CD4-positive, alpha-beta T cell (primary cell): ENCODE data around the gene AFAP1L1. TPM values are rescaled to one million over a fixed set of nuclear protein-coding genes. Genes with fewer than 3 reads are reported as not detected.

ENCODE experiments used
- ATAC-seq: fragments of 200-7000 bp; cut with Tn5 transposase; one replicate; pipeline ENCODE4 v1.10.0; 2022; ENCODE audit warnings: mild to moderate bottlenecking; ENCODE audit not compliant: poor library complexity
- CTCF ChIA-PET: fragments of 350-600 bp; sonication (Branson Sonifier 250); formaldehyde crosslinking; loops from one replicate; lab custom pipeline; 2021; ENCODE audit warnings: antibody characterized with exemption, inconsistent platforms; lab: Charles Lee
- POLR2A ChIA-PET: fragments of 350-600 bp; sonication (Branson Sonifier 250); formaldehyde crosslinking; loops from one replicate; lab custom pipeline; 2021; ENCODE audit warnings: antibody characterized with exemption, inconsistent platforms; lab: Charles Lee
- DNase-seq, 14 experiments: peaks; one replicate each; pipeline ENCODE4 v3.0.0-alpha.2; 2013 to 2020; ENCODE audit warnings: mixed read lengths in 2 of 14
- H3K27ac ChIP-seq, 2 donors: one replicate each; pipeline versions ENCODE4 v1.5.1 to v1.7.0; 2013; ENCODE audit warnings: low read length in 2 of 2, low read depth in 1 of 2, mild to moderate bottlenecking in 1 of 2
- H3K27me3 ChIP-seq, 2 experiments: 1 replicate in 1 of 2; 2 replicates in 1 of 2; pipeline versions ENCODE4 v1.6.1 to v1.7.0; 2013; ENCODE audit warnings: low read length in 2 of 2, control low read depth in 1 of 2, mild to moderate bottlenecking in 1 of 2, moderate library complexity in 1 of 2; ENCODE audit not compliant: insufficient read depth in 2 of 2, control insufficient read depth in 1 of 2
- H3K36me3 ChIP-seq: one replicate; pipeline ENCODE4 v1.6.1; 2013; ENCODE audit warnings: low read length, control low read depth; ENCODE audit not compliant: insufficient read depth
- H3K4me1 ChIP-seq: one replicate; pipeline ENCODE4 v1.6.1; 2013; ENCODE audit warnings: low read length, control low read depth; ENCODE audit not compliant: insufficient read depth
- H3K4me3 ChIP-seq: one replicate; pipeline ENCODE4 v1.5.1; 2013; ENCODE audit warnings: mild to moderate bottlenecking, low read length, moderate library complexity
- H3K9me3 ChIP-seq, 2 experiments: 1 replicate in 1 of 2; 2 replicates in 1 of 2; pipeline versions ENCODE4 v1.6.1 to v1.7.0; 2013; ENCODE audit warnings: low read length in 2 of 2, mild to moderate bottlenecking in 2 of 2, control low read depth in 1 of 2, moderate library complexity in 1 of 2; ENCODE audit not compliant: control insufficient read depth in 1 of 2, insufficient read depth in 1 of 2
- H3K27ac Mint-ChIP-seq: one replicate; pipeline ENCODE4 v1.8.0; 2020; ENCODE audit warnings: mixed read lengths
- H3K27me3 Mint-ChIP-seq: one replicate; pipeline ENCODE4 v1.8.0; 2021; ENCODE audit warnings: mixed read lengths
- H3K36me3 Mint-ChIP-seq: one replicate; pipeline ENCODE4 v1.8.0; 2021; ENCODE audit warnings: low read depth, mixed read lengths
- H3K4me1 Mint-ChIP-seq: one replicate; pipeline ENCODE4 v1.8.0; 2021; ENCODE audit warnings: low read depth, mixed read lengths
- H3K4me3 Mint-ChIP-seq: one replicate; pipeline ENCODE4 v1.8.0; 2020; ENCODE audit warnings: mild to moderate bottlenecking, mixed read lengths
- H3K9me3 Mint-ChIP-seq: one replicate; pipeline ENCODE4 v1.8.0; 2020; ENCODE audit warnings: mixed read lengths
- intact Hi-C, 2 experiments: fragments of 100-400 bp; cut with DNase I in 1 of 2; cut with micrococcal nuclease in 1 of 2; formaldehyde crosslinking; loops; one replicate each; pipeline versions ENCODE4 v1.15.1 to v1.9.0; 2023 to 2025; cut with DNase I, micrococcal nuclease
- polyA plus RNA-seq, 2 donors: library from polyadenylated mRNA; unstranded; fragments of 120-200 nt; gene quantifications; one replicate each; pipeline ENCODE4 v1.2.1, GENCODE V29; 2013
- total RNA-seq, 174 experiments: library from RNA in 2 of 174; stranded (reverse) in 2 of 174; gene quantifications; one replicate each; pipeline ENCODE4 v1.2.3 and lab custom pipeline; 2021 to 2026
- TF ChIP-seq, protein P1 (sequence below): fragments of 200-600 bp; IDR thresholded peaks from one replicate; pipeline ENCODE4 v1.8.0; 2022; ENCODE audit warnings: antibody characterized with exemption, mild to moderate bottlenecking

Gene AFAP1L1
- under 1 TPM; 0.47 to 0.56 TPM for total RNA-seq
- polyA plus RNA-seq (2013, experiment 1 of 2), result 0.21 TPM
- polyA plus RNA-seq (2013, experiment 2 of 2), result 1.8 TPM
- total RNA-seq (lab: John Stamatoyannopoulos, UW), result 0 to 2.4 (median 0.16) reads per million in 172 experiments

DNA sequence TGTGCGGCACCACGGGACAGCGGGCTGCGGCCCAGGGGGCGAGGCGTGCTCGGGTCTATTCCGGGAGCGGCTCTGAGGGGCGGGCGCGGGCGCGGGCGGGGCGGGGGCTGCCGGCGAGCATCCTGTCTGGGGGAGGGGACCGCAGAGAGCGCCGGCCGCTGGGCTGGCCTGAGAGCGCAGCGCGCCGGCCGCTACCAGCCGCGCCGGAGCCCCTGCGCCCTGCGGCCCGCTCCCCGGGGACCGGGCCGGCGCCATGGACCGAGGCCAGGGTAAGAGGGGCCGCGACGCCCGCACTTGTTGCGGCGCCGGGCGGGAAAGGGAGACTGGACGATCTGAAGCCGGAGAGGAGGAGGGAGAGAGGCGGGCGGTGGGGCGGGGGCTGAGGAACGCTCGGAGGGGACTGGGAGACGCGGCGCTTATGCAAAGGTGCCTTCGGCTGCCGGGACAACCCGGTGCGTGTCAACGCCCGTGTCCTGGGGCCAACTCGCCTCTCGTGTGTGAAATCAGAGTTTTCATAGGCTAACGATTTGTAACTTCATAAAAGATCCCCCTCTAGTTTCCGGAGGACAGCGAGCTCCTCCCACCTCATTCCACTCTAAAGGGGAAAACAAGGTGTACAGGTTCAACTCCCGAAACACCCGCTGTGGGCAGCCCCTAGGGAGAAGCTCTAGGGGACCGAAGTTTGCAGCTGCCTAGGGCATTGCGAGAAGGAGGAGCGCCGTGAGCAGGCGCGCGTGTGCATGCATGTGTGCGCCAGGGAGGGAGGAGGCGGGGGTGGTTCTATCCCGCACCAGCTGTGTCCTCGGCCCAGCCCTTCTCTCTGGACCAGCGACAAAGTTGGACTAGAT lies at the start of gene AFAP1L1:
Gene AFAP1L1 (plus strand): TSS at position 144 of the 848 bp plus-strand sequence. CDS start 110 bp downstream, at position 254.
- ChIA-PET POLR2A (interaction anchor here (0.8 to 1.0 kb wide), 2 partner anchors 32 to 49 kb away, joined by 3 to 4 read pairs; no protein-coding TSS in a partner anchor), CTCF (interaction anchor here (0.5 kb wide), 1 partner anchor 537 kb away, joined by 3 read pairs; no protein-coding TSS in a partner anchor)
- TF ChIP-seq, protein P1, sequence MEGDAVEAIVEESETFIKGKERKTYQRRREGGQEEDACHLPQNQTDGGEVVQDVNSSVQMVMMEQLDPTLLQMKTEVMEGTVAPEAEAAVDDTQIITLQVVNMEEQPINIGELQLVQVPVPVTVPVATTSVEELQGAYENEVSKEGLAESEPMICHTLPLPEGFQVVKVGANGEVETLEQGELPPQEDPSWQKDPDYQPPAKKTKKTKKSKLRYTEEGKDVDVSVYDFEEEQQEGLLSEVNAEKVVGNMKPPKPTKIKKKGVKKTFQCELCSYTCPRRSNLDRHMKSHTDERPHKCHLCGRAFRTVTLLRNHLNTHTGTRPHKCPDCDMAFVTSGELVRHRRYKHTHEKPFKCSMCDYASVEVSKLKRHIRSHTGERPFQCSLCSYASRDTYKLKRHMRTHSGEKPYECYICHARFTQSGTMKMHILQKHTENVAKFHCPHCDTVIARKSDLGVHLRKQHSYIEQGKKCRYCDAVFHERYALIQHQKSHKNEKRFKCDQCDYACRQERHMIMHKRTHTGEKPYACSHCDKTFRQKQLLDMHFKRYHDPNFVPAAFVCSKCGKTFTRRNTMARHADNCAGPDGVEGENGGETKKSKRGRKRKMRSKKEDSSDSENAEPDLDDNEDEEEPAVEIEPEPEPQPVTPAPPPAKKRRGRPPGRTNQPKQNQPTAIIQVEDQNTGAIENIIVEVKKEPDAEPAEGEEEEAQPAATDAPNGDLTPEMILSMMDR, result no peak
- Histone ChIP-seq H3K27me3 (peaks cover 14 to 32% of the 10 kb centered on the region in 2 experiments), H3K36me3 (no peaks in the 10 kb centered on the region), H3K9me3 (peaks cover 8 to 9% of the 10 kb centered on the region in 2 experiments), H3K4me1 (peaks cover 12% of the 10 kb centered on the region), H3K4me3 (peak within 1 kb of the TSS; percentile 50), H3K27ac (no peak within 1 kb of the TSS)
- peaks cover 12% of the 10 kb centered on the region for H3K4me1 Mint-ChIP-seq
- peaks cover 2% of the 10 kb centered on the region for H3K9me3 Mint-ChIP-seq
- peak; percentile 58 for ATAC-seq
- no peaks in the 10 kb centered on the region for H3K36me3 Mint-ChIP-seq
- DNase-seq, result peak in 3 of 14 experiments; percentile 26 to 29 (median 27)
- H3K27ac Mint-ChIP-seq, result no peak within 1 kb of the TSS
- H3K27me3 Mint-ChIP-seq, result peaks cover 41% of the 10 kb centered on the region
- intact Hi-C loops, result loop anchor here in 1 of 2 experiments (5.0 kb wide), 1 partner anchor 830 kb away; no protein-coding TSS in a partner anchor
- H3K4me3 Mint-ChIP-seq, result peak within 1 kb of the TSS; percentile 91

DNA sequence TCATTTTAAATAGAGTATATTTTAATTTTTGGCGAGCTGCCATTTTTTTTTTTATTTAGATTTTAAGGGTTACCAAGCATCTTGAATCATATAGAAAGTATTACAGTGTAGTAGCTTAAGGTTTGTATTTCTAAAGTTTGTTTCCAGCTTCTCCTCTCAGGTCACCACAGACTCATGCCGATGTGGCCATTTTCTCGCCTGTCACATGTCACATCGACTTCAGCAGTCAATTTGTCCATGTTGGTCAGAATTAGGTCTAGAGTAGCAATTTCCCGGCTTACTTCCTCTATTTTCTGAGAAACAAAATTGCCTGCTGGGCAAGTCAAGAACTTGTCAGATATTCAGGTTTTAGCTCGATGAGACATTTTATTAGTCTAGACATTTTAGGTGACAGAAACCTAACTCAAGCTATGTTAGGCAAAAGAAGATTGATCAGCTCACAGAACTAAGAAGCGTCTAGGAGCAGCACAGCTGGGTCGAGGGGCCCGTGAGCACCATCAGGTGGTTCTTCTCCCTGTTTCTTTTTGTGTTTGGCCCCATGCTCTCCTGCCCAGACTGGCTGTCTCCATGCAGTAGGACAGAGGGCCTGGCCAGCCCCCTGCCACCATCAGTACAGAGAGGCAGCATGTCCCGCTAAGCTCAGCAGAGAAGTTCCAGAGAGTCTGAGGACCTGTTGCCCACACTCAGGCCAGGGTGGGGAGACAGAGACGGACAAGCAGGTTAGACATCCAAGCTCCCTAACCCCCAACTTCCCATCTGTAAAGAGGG lies 48.4 kb upstream of the AFAP1L1 start:
- Mint-ChIP-seq H3K9me3 (no peaks in the 10 kb centered on the region), H3K27ac (no peak overlapping the region), H3K4me1 (no peaks in the 10 kb centered on the region), H3K36me3 (no peaks in the 10 kb centered on the region), H3K27me3 (no peaks in the 10 kb centered on the region), H3K4me3 (no peak overlapping the region)
- POLR2A ChIA-PET, result interaction anchor here (1.0 to 1.4 kb wide), 4 partner anchors 13 to 49 kb away, joined by 3 to 7 read pairs (median 5); no protein-coding TSS in a partner anchor
- H3K36me3 ChIP-seq, result no peaks in the 10 kb centered on the region
- no peaks in the 10 kb centered on the region for H3K27me3 ChIP-seq
- H3K4me1 ChIP-seq, result no peaks in the 10 kb centered on the region
- DNase-seq, result no peak
- intact Hi-C loops, result no loop called here
- H3K4me3 ChIP-seq, result no peak overlapping the region
- H3K9me3 ChIP-seq, result no peaks in the 10 kb centered on the region
- ATAC-seq, result no peak
- TF ChIP-seq, protein P1, result no peak
- no peak overlapping the region for H3K27ac ChIP-seq
- CTCF ChIA-PET, result interaction anchor here (0.6 kb wide), 1 partner anchor 126 kb away, joined by 3 read pairs; no protein-coding TSS in a partner anchor

DNA sequence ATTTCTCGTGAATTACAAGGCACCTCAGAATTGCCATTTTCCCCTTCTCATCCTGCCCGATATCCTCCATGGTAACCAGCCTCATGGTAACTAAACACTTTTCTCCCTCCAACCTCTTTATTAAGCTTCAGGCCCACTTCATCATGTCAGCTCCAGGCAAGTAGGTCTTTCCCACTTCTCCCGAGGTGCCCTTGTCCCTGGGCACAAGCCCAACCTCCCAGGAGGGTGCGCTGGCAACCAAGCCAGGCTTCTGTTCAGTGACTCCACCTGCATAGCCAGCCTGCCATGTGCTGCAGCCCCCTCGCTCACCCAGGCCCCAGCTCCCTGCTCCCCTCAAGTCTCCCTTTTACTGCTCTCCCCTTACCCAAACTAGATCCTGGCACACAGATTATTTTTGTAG lies 47.4 kb upstream of the AFAP1L1 start:
- H3K27me3 Mint-ChIP-seq, result no peaks in the 10 kb centered on the region
- POLR2A ChIA-PET, result interaction anchor here (1.1 kb wide), 1 partner anchor 16 kb away, joined by 4 read pairs; no protein-coding TSS in a partner anchor
- TF ChIP-seq, protein P1, result no peak
- no peaks in the 10 kb centered on the region for H3K4me1 Mint-ChIP-seq
- H3K36me3 Mint-ChIP-seq, result no peaks in the 10 kb centered on the region
- Histone ChIP-seq H3K27me3 (no peaks in the 10 kb centered on the region), H3K9me3 (no peaks in the 10 kb centered on the region), H3K36me3 (no peaks in the 10 kb centered on the region), H3K4me1 (no peaks in the 10 kb centered on the region), H3K4me3 (no peak overlapping the region), H3K27ac (no peak overlapping the region)
- H3K4me3 Mint-ChIP-seq, result no peak overlapping the region
- intact Hi-C loops, result no loop called here
- ATAC-seq, result no peak
- CTCF ChIA-PET, result no interaction called here
- no peaks in the 10 kb centered on the region for H3K9me3 Mint-ChIP-seq
- H3K27ac Mint-ChIP-seq, result no peak overlapping the region
- no peak for DNase-seq
